Hippocampal formation (tissue), 2 donors: ENCODE results near the gene NFE2L2.
A peak's percentile ranks its signal among the peaks of the same experiment; 100 is the strongest.
"Not testable (repeated sequence)": the region's sequence is repeated elsewhere in the genome, so short reads cannot be mapped to it uniquely, and the experiment has no call there.

Source experiments
- DNase-seq, 2 donors: peaks; one replicate each; lab custom pipeline; 2025; lab: John Stamatoyannopoulos, UW

NFE2L2 gene

DNA sequence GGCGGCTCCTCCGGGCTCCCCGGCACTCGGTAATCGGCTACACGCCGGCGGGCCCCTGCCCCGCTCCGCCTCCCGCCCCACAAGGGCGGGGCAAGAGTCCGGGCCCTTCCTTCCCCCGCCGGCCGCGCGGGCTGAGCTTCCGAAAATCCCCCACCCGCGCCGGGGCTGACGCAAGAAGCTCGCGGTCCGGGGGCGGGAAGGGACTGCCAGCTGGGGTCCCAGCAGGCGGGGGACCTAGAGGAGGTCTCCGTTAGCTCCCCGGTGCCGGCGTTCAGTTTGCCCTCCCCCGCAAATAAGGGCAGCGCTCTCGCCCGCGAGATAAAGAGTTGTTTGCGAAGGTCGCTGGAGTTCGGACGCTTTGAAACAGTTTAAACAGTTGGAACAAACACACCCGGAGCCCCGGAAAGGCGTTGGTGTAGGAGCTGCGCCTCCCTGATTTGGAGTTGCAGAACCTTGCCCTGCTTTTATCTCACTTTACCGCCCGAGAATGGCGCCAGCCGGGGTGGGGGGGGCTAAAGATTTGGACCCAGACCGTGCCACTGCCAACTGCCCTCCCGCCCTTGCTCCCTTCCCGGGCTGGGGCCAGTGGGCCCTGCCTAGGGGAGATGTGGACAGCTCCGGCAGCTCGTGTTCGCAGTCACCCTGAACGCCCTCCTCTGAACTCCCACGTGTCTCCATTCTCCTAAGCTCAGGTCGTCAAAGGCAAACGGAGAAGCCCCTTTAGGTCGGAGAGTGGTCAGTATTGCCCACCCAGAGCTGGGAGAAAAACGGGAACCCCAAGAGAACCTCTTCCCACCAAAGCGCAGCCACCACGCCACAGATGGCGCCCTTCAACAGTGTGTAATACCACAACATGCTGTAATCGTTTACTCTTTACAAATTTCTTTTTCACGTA lies at the start of gene NFE2L2:
Gene NFE2L2, minus strand, starts transcription at position 35 of the 895 bp plus-strand sequence. CDS start 151 bp downstream, outside the sequence.
- DNase-seq, result peak; percentile 88 to 90

DNA sequence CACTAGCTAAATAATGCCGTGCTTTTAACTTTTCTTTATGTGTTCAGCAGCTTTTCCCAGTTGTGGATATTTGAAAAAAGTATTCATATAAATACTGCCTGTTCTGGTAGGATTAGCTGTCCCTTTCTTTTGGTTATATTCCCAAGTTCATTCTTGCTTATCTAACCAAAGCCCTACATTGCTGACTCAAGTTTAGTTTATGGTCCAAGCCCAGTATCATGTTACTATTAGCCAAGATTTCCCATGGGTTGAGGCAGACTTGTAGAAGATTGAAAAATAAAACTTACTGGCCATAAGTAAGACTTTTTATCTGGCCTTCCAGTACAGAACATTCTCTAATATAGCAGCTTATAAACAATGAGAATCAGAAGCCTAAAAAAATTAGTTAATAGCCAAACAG lies 49.7 kb upstream of the NFE2L2 start:
- DNase-seq, result no peak

DNA sequence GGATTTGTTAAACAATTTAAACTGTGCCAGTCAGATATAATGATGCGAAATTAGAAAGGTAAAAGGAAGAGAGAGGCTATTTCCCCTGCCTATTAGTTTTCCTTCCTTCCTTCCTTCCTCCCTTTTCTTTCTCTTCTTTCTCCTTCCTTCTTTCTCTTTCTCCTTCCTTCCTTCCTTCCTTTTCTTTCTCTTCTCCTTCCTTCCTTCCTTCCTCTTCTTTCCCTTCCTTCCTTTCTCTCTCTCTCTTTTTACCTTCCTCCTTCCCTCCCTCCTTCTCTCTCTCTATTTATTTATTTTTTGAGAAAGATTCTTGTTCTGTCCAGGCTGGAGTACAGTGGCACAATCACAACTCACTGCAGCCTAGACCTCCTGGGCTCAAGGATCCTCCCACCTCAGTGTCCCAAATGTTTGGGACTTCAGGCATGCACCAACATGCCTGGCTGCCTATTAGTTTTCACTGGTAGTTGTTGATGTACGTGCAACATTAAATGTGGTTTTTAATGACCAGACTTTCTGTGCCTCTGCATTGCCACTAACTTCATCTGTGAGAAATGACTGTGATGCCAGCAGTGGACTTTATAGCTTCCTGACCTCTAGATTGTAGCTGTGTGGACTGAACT lies 48.7 kb upstream of the NFE2L2 start:
- no peak for DNase-seq

DNA sequence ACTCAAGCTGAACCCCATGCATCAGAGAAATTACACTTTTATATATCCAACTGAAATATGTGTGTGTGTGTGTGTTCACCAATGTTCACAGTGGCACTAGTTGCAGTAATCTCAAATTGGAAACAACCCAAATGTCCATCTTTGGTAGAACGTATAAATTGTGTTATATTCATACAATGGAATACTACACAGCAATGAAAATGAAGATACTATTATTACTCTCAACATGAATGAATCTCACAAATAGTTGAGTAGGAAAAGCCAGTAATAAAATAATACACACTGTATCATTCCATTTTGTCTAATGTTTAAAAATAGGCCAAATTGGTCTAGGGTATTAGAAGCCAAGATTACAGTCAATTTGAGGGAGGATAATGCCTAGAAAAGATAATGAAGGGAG lies 48.0 kb upstream of the NFE2L2 start:
- no peak for DNase-seq

- DNase-seq, result not testable (repeated sequence)
These were observed 45.3 kb upstream of the NFE2L2 start for GRCh38 chr2:177309672-177310309.

DNA sequence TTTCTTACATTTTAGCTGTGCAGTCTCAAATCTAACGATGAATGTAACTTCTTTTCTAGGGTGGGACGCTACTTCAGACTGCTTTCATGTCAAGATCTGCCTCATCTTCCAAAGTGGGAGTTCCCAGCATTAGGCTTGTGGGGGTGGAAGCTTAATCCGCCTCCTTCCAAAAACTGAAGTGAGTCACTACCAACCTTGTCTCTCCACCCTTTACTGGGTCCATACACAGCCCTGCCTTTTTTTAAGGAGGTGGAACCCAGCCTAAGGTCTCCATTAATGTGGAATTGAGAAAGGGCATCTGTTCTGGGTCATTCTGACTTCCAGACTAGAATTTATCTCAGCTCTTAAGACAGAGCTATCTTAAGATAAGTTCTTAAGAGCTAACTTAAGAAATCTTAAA lies 42.0 kb upstream of the NFE2L2 start:
- no peak for DNase-seq

DNA sequence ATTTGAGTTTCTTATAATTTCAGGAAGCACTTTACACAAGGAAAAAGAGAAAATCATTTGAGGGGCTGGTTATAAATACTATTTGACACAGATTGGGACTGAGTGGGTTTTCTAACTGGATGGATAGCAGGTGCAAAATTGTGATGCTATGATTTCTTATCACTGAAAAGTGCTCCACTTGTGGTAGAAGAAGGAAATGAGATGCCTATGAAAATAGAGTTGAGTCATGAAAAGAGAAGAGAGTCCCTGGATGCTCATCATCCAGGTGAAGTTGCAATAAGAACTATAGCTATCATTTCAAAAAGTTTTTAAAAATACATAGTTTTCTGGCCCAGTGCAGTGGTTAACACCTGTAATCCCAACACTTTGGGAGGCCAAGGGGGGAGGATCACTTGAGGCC lies 39.4 kb upstream of the NFE2L2 start:
- no peak for DNase-seq

DNA sequence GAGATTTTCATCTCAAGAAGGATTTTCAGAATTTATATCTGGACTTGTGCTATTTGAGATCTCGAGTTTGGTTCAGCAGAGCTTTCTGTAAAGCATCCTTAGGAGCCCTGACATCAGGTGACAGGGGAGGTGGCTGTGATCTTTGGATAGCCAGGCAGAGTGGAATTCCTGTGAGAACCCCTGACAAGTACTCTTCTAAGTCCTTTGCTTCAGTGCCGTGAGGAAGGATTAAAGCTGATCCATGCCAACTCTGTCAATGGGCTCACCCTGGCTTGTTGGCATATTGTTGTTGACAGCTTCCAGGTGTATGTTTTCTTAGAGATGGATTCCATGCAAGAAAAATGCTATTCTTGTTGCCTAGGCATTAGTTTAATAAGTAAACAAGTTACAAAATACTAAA lies 38.0 kb upstream of the NFE2L2 start:
- DNase-seq, result no peak

DNA sequence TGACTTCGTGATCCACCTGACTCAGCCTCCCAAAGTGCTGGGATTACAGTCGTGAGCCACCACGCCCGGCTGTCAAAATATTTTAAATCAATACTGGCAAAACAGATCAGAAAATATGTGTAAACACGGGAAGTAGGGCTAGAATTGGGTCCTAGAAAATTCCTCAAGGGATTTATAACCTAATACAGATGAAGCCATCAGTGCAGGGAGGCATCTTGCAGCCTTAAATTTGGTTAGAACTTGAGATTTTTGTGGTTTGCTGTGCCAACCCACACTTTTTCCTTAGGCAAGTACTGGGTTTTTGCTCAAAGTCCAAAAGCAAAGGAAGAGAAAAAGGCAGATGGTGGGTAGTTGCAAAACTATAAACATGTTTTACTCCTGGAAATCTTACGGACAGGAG lies 33.7 kb upstream of the NFE2L2 start:
- no peak for DNase-seq

GRCh38 chr2:177296040-177296439 lies 31.5 kb upstream of the NFE2L2 start:
- peak in 1 of 2 donors; percentile 57 for DNase-seq

- no peak for DNase-seq
These were observed 31.0 kb upstream of the NFE2L2 start for GRCh38 chr2:177295484-177295883.

DNA sequence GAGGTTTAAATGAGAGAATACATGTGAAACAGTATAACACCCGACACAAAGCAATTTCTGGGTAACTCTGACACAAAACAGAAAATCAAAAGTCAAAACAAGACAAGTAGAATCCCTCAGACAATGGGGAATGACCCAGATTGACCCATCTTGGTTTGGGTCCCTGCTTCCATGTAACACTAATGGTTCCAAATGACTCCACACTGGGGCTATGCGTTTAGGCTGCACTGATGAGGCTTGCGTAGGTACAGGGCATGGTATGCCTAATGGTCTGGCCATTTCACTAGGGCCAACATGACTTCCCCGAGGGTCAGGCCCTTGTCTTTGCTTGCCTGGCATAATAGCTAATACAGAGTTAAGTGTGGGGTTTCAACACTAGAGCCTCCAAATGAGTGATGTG lies 27.2 kb upstream of the NFE2L2 start:
- no peak for DNase-seq

- no peak for DNase-seq
These were observed 25.5 kb upstream of the NFE2L2 start for GRCh38 chr2:177289824-177290628.

DNA sequence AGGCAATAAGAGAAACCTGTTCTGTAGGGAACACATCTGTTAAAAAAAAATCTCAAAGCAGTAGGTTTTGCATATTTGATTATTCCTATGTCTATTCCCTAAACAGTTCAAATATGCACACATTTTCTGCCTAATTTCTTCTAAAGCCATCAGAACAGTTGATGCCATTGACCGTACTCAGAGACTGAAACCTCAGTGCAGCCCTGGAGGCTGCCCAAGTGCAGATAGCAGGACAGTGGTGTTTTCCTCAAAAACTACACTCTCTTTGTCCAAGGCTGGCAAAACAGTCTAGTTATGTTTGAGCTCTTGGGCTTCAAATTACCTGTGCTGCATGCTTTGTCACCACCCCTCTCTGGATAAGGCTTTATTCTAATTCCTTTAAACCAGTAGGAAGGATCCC lies 23.3 kb upstream of the NFE2L2 start:
- DNase-seq, result no peak

DNA sequence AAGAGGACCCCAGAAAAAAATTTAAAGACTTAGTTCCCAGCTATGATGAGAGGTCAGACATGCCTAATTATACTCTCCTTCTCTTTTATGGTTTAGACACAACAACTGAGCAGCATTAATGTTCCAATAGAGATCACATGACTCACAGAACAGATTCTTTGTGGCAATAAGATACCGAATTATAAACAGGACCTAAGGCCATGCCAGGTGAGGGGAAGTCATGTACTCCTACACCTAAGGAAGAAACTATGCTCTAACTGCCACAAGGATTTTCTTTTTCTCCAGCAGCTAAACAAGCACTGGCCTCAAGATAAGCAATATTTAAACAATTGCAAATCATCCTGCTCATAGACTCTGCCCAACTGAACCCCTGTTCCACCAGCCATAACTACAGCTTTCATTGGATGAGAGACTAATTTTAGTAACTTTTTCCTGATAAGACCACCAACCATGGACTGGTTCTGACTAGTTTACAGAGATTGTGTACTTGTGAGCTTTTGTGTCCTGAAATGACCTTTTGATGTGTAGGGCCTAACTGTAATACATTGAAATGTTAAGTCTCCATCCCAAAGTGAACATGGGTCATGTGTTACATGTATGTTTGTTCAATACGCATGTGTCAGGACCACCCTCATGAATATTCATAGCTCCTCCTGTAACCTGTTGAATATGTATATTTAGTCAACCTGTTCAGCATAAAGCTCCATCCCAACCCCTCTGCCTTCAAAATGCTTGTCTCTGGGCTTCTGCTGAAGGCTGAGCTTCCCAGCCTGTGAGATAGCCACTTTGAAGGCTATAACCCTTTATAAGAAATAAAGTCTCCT lies 21.6 kb upstream of the NFE2L2 start:
- DNase-seq, result no peak

GRCh38 chr2:177284531-177284930 lies 20.0 kb upstream of the NFE2L2 start:
- DNase-seq, result no peak

DNA sequence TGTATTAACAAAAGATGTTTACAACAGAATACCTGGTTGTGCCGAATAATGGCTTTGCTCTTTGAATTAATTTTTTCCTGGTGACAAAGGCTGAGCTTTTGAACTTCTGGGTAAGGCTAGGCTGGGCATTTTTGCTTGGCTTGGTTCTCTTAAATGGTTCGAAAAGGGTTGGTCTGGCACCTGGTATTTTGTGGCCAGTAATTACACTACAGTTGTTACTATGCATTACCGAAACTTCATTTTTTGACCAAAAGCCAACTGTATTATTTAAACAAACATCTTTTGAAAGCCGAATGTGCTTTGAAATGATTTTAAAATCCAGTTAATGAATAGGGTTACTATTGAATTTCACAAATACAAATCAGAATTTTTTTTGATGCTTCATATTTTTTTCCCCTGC lies 19.4 kb upstream of the NFE2L2 start:
- DNase-seq, result no peak

DNA sequence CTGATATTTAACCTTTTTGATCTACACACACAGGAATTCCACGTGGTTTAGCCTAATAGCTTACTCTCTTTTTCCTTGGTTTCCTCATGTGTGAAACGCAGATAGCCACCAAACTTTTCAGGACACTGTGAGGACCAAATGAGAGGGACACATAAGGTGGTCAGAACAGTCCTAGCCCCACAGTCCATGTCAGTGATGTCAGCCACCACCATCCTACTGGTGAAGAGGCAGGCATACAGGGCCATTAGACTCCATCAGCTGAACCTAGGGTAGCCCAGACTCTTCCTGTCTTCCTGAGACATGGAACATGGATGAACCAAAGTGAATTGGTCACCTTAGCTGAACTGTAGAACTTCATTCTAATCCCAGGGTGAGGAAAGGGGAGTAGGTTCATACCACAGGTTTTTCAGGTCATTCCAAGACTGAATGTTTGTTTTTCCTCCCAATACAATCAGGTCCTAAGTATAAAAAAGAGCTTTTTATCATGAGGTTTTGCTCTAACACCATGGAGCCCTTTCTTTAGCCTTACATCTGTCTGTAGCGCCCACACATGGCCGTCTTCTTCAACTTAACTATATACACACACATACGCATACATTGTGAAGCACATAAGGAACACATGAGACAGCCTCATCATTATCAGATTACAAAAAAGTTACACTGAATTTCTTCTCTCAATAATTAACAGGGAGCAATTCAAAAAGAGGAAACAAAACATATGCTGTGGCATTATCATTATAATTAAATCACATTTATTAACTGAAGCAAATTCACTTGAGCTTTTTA lies 18.5 kb upstream of the NFE2L2 start:
- no peak for DNase-seq

DNA sequence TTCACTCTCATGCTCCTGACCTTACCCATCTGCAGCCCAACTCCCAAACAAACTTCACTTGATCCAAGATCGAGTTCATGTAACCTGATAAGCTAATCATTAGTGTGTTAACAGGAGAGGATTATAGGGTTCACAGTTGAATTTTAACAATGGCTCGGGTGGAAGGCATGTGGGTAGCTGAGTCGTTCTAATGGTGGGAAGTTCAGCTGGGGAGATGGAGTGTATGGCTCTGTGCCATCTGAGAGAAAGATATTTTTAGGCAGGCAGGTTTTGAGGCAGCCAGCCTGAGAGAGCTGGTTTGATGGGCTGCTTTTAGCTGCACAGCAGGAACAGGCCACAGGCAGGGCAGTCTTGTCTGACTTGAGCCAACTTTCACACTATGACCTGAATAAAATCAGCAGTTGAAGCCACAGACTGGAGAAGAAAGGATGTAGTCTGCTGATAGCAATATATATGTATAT lies 17.7 kb upstream of the NFE2L2 start:
- no peak for DNase-seq
